Effector memory CD8-positive, alpha-beta T cell (primary cell): ENCODE results near the gene ANKRD36C.
"Not testable (repeated sequence)": the region's sequence is repeated elsewhere in the genome, so short reads cannot be mapped to it uniquely, and the experiment has no call there.

ENCODE experiments used
- ATAC-seq: fragments of 150-1000 bp; cut with Tn5 transposase; replicated peaks from 2 replicates; pipeline ENCODE4 v1.10.0; 2021; ENCODE audit warnings: mild to moderate bottlenecking, moderate library complexity
- DNase-seq, 3 experiments: peaks; one replicate each; pipeline ENCODE4 v3.0.0; 2021
- H3K27ac Mint-ChIP-seq, 2 donors: one replicate each; pipeline ENCODE4 v1.8.0; 2022; ENCODE audit warnings: mild to moderate bottlenecking in 2 of 2, mixed read lengths in 2 of 2, moderate library complexity in 2 of 2
- H3K27me3 Mint-ChIP-seq, 2 donors: one replicate each; pipeline ENCODE4 v1.8.0; 2022; ENCODE audit warnings: mixed read lengths in 2 of 2
- H3K36me3 Mint-ChIP-seq: one replicate; pipeline ENCODE4 v1.8.0; 2022; ENCODE audit warnings: mild to moderate bottlenecking, moderate library complexity, mixed read lengths; ENCODE audit not compliant: insufficient read depth
- H3K4me1 Mint-ChIP-seq, 2 donors: one replicate each; pipeline ENCODE4 v1.8.0; 2022; ENCODE audit warnings: low read depth in 2 of 2, mixed read lengths in 2 of 2
- H3K4me3 Mint-ChIP-seq, 2 donors: one replicate each; pipeline ENCODE4 v1.8.0; 2022; ENCODE audit warnings: mild to moderate bottlenecking in 2 of 2, mixed read lengths in 2 of 2, moderate library complexity in 2 of 2
- H3K9me3 Mint-ChIP-seq, 2 donors: one replicate each; pipeline ENCODE4 v1.8.0; 2022; ENCODE audit warnings: mixed read lengths in 2 of 2
- total RNA-seq, 9 experiments: gene quantifications; one replicate each; lab custom pipeline; 2026; lab: John Stamatoyannopoulos, UW

ANKRD36C gene
- total RNA-seq = 37.5 to 320 (median 129) reads per million in 9 experiments

DNA sequence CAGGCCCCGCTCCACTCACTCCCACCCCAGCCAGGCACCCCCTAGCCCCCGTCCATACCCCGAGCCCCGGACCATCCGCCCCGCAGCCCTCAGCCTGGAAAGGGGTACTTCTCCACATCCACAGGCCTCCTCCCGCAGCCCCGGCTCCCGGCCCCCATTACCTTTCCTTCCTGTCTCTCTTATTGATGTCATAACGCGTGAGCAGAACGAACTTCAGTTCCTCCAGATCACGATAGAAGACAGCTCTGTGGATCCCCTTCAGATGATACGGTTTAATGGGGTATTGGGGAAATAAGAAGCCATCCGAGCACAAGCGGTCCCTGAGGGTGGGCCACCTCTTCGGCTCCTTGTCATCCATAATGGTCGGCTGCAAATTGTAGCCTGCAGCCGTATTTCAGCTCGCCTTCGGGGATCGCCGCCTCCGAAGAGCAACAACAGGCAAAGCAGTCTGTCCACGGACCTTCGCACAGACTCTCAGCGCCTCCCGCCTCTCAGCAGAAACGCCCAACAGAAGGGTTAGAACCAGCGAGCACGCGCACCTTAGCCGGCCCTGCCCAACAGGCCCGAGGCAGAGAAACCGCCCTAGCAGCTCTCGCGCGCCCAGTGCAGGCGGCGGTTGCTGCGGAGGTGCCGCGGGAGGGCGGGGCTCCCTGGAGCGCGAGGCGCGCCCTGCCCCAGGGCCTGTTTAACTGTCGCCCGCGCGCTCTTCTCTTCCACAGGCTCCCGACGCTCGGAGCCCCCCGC is at the start of gene ANKRD36C:
Gene ANKRD36C, minus strand, starts transcription at position 474 of the 744 bp plus-strand sequence. Its CDS starts 116 bp downstream, at position 358.
- H3K4me3 Mint-ChIP-seq = peak within 1 kb of the TSS; percentile 90 to 97
- not testable (repeated sequence) for H3K4me1 Mint-ChIP-seq, H3K9me3 Mint-ChIP-seq, H3K36me3 Mint-ChIP-seq
- peak; percentile 6 to 36 (median 18) for DNase-seq
- H3K27me3 Mint-ChIP-seq = peaks cover 28% of the 10 kb centered on the region in 2 donors
- ATAC-seq = peak; percentile 90
- peak within 1 kb of the TSS; percentile 92 to 93 for H3K27ac Mint-ChIP-seq

DNA sequence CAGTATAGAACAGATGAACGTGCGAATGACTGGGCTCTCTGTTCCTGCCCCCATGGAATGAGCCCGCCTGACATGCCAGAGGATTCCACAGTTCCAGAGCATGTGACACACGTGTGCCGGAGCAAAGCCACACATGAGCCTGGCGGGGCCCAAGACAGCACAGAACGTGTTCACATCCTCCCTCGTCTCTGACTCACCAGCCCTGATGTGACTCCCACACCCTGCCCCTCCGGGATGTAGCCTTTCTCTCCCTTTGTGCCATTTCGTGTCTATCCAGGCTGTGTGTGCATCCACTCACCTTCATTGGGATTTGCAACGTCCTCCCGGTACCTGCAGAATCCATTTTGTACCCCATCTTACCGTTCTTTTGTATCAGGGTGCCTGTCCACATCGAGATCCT is 43.9 kb upstream of the ANKRD36C start:
- not testable (repeated sequence) for H3K4me1 Mint-ChIP-seq, DNase-seq, H3K4me3 Mint-ChIP-seq, H3K9me3 Mint-ChIP-seq, ATAC-seq, H3K27me3 Mint-ChIP-seq, H3K36me3 Mint-ChIP-seq, H3K27ac Mint-ChIP-seq

DNA sequence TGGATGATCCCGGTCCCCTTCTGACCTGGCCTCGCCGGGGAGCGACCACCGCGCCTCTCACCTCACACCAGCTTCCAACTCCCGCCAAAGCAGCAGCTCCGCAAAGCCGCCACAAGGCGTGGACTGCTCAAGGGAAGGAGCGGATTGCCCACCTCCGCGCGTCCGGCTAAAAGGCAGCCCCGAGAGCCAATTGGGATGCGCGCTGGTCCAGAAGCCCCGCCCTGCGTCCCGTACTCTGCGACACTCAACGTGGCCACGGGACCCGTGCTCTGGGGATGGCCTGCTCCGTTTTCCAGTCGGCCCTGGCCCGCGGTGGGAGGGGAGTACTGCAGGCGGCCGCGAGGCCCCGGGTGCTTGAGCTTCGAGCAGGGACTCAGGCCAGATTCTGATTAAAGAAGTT is 43.2 kb upstream of the ANKRD36C start, which contains the start of gene GPAT2:
Gene GPAT2, minus strand, starts transcription at position 125 of the 400 bp plus-strand sequence. CDS start 2,557 bp downstream, outside the sequence.
- H3K4me3 Mint-ChIP-seq = not testable (repeated sequence)

DNA sequence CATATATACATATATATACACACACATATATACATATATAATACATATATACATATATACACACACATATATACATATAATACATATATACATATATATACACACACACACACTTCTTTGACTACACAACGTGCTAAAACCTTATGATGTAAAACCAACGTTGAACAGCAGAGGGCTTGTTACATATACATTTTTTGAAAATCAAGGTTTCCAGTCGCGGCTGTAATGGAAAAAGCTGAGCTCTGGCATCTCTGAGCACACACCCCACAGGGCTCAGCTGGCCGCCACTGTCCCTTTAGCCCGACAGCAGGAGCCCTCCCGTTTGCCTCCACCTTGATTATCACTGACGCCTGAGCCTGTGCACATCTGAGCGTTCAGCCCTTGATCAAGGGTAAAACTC is 42.4 kb upstream of the ANKRD36C start:
- H3K4me3 Mint-ChIP-seq, H3K27me3 Mint-ChIP-seq, DNase-seq, H3K4me1 Mint-ChIP-seq, H3K36me3 Mint-ChIP-seq, H3K27ac Mint-ChIP-seq, ATAC-seq, H3K9me3 Mint-ChIP-seq: not testable (repeated sequence)

More for the DNA sequence above, 43.2 kb upstream of the ANKRD36C start, which contains the start of gene GPAT2:
- not testable (repeated sequence) for H3K9me3 Mint-ChIP-seq, H3K27ac Mint-ChIP-seq, H3K27me3 Mint-ChIP-seq, H3K4me1 Mint-ChIP-seq, DNase-seq, ATAC-seq, H3K36me3 Mint-ChIP-seq

DNA sequence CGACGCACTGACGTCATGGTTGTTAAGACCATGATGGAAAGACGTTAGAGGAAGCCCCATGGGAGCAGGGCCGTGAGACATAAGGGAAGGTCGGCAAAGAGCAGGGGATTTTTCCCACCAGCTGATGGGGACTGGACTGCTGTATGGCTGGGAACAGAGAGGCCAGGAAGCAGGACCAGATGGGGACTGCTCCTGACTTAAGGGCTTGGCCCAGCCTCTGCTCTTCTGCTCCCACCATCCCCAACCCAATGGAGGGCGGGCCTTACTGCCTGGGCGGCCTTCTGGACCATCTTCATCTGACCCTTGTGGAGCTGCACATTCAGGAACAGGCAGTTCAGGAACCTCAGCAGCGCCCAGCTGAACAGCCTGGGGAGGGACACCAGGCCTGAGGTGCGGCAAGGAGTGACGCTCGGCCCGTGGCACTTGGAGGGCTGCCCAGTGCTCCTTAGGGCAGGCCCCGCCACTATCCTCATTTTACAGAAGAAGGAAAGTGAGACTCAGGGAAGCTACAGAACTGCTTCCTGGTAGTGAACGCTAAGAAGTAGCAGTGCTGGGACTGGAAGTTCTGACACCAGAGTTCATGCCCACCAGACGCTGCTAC is 36.2 kb upstream of the ANKRD36C start:
- not testable (repeated sequence) for H3K27me3 Mint-ChIP-seq, H3K4me1 Mint-ChIP-seq, H3K4me3 Mint-ChIP-seq, H3K27ac Mint-ChIP-seq, H3K9me3 Mint-ChIP-seq, DNase-seq, H3K36me3 Mint-ChIP-seq, ATAC-seq

DNA sequence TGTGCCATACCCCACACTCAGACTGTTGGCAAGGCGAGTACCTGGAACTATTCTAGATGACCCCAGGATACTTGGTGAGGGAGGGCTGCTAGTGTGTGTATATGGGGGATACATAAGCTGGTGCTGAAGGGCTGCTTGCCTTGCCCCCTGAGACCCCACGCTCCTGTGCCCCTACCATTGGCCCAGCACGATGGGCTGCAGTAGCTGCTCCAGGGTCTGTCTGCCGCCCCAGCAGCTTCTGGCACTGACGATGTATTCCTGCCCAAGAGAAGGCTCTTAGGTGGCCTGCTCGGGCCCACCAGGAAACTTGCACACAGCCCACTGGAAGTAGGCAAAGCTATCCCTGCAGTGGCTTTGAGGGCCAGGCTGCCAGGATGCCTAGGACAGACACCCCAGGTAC is 34.1 kb upstream of the ANKRD36C start:
- not testable (repeated sequence) for H3K9me3 Mint-ChIP-seq, ATAC-seq, H3K36me3 Mint-ChIP-seq, DNase-seq, H3K27me3 Mint-ChIP-seq, H3K27ac Mint-ChIP-seq, H3K4me1 Mint-ChIP-seq, H3K4me3 Mint-ChIP-seq

DNA sequence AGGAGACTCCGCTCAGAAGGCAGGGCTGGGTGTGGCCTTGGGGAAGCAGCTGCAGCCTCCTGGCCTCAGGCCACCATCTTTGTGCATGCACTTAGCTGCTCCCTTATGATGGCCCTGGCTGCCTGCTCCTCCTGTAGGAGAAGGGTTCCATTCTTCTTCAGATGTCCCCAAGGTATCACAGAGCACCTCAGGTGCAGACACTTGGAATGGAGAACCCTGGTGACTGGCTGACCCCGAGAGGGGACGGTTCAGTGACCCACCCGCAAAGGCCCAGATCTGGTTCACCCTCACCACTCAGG is 33.5 kb upstream of the ANKRD36C start:
- Mint-ChIP-seq H3K27me3 (no peaks in the 10 kb centered on the region), H3K27ac (no peak overlapping the region), H3K36me3 (no peaks in the 10 kb centered on the region), H3K4me3 (no peak overlapping the region), H3K9me3 (no peaks in the 10 kb centered on the region), H3K4me1 (peaks cover 3% of the 10 kb centered on the region in 2 donors)
- ATAC-seq (no peak), DNase-seq (no peak)

DNA sequence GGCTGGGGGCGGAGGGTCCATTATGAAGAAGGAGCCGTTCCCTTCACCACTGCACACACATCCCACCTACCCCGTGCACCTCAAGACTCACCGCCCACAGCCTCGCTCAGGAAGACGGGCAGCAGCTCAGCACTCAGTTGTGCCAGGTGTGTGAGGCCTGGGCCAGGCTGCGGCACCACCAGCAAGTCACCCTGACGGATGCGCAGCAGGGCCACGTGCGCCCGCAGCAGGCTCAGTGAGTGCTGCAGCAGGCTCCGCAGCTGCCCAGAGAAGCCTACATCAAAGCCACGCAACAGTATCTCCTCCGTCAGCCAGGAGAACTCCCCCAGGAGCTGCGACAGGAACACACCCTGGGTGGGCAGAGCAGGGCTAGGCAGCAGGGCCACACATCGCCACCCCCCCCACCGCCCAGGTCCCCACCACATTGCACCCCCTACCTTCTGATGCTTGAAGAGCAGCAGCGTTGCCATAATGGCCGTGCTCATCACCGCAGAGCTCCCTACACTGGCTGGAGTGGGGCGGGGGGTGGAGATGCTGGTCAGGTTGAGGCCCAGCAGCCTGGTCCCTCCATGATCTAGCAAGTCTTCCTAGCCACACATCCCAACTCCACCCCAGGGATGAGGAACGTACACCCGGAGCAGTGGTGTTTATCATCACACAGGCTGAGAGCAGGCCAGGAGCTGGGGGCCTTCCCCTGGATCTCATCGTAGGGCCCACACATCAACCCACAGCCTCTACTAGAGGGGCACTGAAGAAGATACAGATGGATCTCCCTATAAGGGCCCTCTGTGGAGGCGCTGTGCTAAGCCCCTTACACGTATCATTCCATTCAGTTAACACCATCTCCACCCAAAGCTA is 32.9 kb upstream of the ANKRD36C start:
- Mint-ChIP-seq H3K4me3 (no peak overlapping the region), H3K9me3 (no peaks in the 10 kb centered on the region), H3K4me1 (peaks cover 3% of the 10 kb centered on the region in 2 donors), H3K27ac (no peak overlapping the region), H3K27me3 (no peaks in the 10 kb centered on the region), H3K36me3 (no peaks in the 10 kb centered on the region)
- no peak for DNase-seq
- no peak for ATAC-seq

DNA sequence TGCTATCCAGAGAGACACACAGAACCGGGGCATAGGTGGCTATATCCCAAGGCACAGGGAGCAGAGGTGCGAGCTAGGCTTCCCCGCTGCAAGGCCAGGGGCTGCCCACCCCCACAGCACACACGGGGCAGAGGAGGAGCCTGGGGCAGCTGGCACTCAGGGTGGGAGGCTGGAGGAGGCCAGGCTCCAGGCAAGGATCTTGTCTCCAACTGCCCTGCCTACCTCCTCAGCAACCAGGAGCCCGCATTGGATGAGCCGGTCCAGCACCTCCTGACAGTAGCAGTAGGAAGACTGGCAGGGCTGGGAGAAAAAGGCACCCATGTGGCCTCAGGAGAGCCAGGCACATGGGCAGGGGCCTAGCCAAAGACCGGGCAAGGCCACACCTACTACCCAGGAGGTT is 32.1 kb upstream of the ANKRD36C start:
- not testable (repeated sequence) for H3K4me1 Mint-ChIP-seq, DNase-seq, H3K9me3 Mint-ChIP-seq, H3K4me3 Mint-ChIP-seq, ATAC-seq, H3K27me3 Mint-ChIP-seq, H3K36me3 Mint-ChIP-seq, H3K27ac Mint-ChIP-seq

DNA sequence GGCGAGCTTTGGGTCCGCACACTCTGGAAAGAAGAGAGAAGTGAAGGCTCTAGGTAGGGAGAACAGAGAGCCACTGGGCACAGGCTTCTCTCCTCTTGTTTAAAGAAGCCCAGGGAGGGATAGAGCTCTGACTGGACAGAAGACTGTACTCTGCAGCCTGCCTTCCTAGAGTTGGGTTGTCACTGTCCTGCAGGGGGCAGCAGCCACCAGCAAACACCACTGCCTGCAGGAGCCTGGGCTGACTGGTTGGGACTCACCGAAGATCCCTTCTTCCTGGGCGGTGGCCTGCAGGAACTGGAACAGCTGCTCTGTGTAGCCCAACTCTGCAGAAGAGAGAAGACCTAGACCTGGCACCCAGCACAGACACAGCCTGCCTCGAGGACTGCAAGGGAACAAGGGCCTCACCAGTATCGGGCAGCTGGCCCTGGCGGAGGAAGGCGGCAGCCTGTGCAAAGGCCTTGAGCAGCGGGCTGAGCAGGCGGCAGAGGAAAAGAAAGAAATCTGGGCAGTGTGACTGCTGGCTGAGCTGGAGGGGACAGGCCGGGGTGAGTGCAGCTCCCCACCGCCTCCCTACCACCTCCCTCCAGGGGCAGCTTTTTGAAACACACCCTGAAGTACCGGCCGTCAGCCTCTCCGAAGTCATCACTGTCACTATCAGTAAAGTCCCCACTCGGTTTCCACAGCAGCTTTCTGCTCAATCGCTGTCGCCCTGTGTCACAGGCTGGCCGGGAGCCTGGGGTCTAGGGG is 31.2 kb upstream of the ANKRD36C start:
- not testable (repeated sequence) for H3K9me3 Mint-ChIP-seq, H3K4me3 Mint-ChIP-seq, H3K36me3 Mint-ChIP-seq, H3K4me1 Mint-ChIP-seq, H3K27ac Mint-ChIP-seq, H3K27me3 Mint-ChIP-seq
- peak; percentile 51 to 74 (median 57) for DNase-seq
- peak; percentile 93 for ATAC-seq

DNA sequence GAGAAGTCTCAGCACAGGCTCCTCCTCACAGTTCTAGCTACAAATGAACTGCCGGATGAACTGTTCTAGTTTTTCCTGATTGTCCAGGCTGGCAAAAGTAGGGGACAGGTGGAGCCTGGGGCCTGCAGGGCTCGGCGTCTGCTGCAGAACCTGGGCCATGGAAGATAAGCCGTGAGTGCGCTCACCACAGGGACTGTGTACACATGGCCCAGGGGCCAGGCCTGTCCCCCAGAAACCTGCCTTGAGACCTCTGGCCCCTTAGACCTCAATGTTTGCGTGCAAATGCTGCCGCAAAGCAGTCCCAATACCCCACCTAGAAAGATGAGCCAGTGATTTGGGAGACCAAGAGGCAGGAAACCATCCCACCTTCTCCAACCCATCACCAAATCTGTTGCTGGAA is 30.5 kb upstream of the ANKRD36C start:
- H3K9me3 Mint-ChIP-seq, H3K4me1 Mint-ChIP-seq, H3K27ac Mint-ChIP-seq, H3K4me3 Mint-ChIP-seq, H3K36me3 Mint-ChIP-seq, ATAC-seq, H3K27me3 Mint-ChIP-seq, DNase-seq: not testable (repeated sequence)

DNA sequence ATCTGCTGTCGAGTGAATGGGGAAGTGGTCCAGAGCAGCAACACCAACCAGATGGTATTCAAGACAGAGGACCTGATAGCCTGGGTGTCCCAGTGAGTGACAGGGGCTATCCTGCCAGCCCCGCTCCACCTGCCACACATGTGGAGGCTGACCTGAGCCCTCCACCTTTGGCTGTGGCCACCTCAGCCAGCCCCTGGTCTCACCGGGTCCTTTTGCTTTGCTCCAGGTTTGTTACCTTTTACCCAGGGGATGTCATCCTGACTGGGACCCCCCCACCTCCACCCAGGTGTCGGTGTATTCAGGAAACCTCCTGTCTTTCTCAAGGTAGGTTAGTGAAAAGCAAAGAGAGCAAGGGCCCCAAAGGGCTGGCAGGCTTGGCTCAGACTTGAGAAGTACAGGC is 29.5 kb upstream of the ANKRD36C start:
- not testable (repeated sequence) for H3K4me3 Mint-ChIP-seq, H3K27me3 Mint-ChIP-seq, H3K27ac Mint-ChIP-seq, ATAC-seq, H3K4me1 Mint-ChIP-seq, H3K36me3 Mint-ChIP-seq, DNase-seq, H3K9me3 Mint-ChIP-seq

DNA sequence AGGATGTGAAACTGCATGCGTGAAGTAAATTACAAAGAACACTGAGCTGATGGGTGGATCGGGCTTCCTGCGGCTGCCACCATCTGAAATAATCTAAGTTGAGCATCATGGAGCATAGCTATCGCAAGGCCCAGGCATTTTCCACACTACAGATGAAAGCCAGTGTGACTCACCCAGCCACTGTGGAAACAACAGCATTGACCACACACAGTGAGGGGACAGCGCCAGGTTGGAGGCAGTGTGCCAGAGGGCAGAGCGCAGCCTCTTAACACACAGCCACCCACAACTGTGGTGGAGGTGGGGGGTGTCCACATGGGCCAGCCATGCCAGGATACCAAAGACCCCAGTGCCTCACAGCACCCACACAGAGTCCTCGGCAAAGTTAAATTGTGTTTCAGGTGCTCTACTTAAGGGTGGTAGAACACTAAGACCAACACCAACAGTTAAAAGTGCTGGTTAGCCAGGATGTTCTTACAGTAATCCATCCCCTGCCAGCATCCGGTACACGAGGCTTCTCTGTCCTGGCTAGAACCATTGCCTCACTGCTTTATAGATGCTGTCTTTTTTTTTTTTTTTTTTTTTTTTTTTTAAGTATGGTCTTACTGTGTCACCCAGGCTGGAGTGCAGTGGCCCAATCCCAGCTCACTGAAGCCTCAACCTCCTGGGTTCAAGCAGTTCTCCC is 28.4 kb upstream of the ANKRD36C start:
- not testable (repeated sequence) for H3K27ac Mint-ChIP-seq, H3K9me3 Mint-ChIP-seq, ATAC-seq, H3K4me3 Mint-ChIP-seq, H3K36me3 Mint-ChIP-seq, H3K27me3 Mint-ChIP-seq, DNase-seq, H3K4me1 Mint-ChIP-seq
